SKM-1 (cell line): ENCODE results near the gene MEIG1.
A peak's percentile ranks its signal among the peaks of the same experiment; 100 is the strongest.
"Not testable (repeated sequence)": the region's sequence is repeated elsewhere in the genome, so short reads cannot be mapped to it uniquely, and the experiment has no call there.

Experiments
- DNase-seq: peaks from one replicate; lab custom pipeline; 2025; ENCODE audit not compliant: unreplicated experiment; lab: John Stamatoyannopoulos, UW

MEIG1 gene, protein sequence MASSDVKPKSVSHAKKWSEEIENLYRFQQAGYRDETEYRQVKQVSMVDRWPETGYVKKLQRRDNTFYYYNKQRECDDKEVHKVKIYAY

DNA sequence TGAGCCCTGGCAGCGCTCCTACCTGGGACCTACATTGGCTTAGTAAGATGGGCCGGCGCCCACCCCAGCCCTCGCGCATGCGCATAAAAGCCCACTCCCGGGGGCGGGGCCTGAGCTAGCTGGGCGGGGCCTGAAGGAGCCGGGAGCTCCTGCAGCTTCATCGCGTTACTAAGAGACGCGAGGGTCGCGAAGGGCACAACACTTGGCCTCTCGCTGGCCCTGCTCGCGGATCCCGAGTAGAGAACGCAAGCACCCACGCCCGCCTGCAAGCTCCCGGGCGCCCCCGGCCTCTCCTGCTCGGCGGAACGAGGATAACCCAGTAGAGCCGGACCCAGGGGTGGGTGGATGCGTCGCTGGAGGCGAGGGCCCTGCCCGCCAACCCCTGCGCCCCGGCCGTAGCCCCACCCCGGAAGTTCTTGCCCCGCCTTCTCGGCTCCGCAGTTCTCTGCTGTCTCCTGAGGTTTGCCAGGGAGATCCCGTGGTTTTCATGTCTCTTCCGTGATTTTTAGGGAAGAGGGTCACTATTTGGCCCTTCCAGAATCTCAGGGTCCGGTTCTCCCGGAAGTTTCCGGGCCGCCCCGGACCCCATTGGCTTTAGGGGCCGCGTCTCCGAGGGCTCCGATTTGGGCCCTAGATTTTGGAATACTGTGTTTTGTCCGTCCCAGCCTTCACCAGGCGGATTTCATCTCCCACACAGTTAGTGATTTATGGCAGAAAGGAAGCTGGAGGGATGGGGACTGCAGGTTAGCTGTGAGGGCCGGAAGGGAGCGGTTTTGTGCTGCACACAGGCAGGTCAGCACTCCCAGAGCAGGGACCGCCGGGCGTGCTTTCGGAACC lies at the start of gene MEIG1:
Gene MEIG1 (plus strand): TSS at position 168 of the 837 bp plus-strand sequence. CDS start 7,081 bp downstream, outside the sequence.
- peak; percentile 32 for DNase-seq

DNA sequence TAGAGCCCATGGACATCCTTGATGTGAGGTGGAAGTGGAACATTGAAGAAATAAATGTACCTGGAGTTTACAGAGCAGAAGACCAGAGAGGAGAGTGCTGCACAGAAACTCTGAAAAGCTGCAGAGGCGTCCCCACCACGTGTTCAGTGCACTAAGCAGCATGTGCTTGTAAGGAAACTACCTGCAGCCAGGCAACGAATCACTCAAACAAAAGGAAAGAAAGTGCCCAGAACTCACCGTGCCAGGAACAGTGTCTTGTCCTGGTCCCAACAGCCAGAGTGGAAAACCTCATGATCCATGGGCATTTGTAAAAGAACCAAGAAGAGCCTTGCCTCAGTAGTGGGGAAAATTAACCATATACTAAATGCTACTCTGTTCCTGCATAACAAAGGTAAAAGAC lies 48.2 kb upstream of the MEIG1 start:
- DNase-seq = no peak

DNA sequence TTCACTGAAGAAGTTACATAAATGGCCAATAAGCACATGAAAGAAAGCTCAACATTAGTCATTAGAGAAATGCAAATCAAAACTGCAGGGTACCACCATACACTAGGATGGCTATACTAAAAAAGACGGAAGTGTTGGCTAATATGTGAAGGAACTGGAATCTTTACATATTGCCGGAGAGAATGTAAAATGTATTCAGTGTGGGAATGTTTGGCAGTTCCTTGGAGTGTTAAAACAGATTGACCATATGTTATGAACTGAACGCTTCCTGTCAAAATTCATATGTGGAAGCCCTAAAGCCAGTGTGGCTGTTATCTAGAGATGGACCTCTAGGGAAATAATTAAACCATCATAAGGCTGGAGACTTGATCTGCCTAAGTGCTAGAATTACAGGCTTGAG lies 47.4 kb upstream of the MEIG1 start:
- no peak for DNase-seq

DNA sequence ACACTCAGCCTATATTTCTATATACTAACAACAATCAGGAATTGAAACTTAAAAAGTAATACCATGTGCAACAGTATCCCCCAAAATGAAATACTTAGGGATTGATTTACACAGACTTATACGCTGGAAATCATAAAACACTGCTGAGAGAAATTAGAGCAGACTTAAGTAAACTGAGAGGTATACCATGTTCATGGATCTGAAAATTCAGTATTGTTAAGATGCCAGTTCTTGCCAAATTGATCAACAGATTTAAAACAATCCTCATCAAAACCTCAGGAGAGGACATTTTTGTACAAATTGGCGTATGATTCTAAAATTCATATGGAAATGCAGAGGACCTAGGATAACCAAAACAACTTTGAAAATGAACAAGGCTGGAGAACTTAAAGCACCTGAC lies 42.6 kb upstream of the MEIG1 start:
- no peak for DNase-seq

DNA sequence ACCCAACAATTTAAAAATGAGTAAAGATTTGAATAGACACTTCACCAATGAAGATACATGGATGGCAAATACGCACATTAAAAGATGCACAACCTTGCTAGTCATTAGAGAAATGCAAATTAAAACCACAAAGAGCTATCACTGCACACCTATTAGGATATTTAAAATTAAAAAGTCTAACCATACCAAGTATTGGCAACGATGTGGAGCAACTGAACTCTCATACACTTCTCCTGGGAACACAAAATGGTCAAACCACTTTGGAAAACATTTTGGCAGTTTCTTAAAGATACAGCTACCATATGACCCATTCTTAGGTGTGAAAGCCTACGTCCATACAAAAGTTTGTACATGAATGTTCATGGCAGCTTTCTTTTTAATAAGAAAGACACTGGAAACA lies 41.4 kb upstream of the MEIG1 start:
- DNase-seq = no peak

DNA sequence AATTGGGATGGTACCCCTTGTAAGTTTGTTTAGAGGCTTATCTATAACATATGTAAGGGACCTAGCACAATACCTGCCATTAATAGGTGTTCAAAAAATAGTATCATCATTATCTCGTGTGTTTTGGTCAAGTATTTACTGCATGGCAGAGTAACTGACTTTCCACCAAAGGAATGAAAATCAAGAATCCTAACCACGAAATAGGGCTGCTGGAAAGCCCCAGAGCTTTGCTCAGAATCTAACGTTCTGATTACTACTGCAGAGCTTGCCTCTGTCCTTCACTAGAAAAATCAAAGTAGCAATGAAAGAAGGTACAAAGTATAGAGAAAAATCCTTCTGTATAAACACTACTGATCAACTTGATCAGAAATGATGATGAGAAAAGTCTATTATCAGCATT lies 40.2 kb upstream of the MEIG1 start:
- no peak for DNase-seq

DNA sequence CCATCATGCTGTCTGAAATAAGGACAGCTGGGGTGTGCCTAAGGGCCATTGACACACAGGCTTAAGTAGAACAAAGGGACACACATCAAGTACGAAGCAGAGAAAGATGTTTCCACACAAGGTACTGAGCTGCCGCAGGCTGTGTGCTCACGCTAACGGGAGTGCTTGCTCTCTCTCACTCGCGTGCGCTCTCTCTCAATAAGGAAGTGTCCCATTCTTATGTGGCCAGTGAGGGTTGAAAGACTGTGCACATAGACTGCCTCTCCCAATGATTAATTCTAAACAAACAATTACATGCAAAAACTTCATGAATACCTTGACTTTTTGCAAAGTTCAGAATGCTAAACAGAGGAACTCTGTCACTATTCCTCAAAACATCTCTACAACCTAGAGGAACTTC lies 35.2 kb upstream of the MEIG1 start:
- no peak for DNase-seq

DNA sequence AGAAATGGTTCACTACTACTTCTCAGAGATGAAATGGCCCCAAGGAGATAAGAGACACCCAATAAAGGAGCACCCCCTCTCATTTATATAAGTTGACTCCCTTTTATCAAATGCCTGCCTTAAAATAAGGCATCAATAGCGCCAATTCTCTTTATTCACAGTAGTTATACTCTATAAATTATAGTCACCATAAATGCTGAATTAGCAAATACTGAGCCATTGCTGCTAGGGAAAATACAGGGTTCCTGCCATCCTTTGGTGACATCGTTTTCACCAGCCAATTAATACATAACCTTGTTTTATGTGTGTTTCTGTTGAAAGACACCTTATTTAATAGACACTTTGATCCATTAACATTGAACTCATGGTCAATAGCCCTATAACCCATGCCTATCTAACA lies 33.9 kb upstream of the MEIG1 start:
- no peak for DNase-seq

DNA sequence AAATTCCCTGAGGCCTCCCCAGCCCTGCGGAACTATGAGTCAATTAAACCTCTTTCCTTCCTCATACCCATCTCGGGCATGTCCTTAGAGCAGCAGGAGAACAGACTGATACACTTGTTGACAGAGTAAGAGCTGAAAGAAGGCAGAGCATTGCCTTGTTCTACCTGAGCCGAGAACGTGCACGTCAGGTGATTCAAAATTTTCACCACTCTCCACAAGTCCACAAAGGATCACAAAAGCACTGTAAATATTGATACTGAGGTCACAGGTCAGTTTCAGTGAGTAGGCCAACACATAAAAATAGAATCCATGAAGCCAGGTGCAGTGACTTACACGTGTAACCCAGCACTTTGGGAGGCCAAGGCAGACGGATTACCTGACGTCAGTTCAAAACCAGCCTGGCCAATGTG lies 33.1 kb upstream of the MEIG1 start:
- DNase-seq = no peak

DNA sequence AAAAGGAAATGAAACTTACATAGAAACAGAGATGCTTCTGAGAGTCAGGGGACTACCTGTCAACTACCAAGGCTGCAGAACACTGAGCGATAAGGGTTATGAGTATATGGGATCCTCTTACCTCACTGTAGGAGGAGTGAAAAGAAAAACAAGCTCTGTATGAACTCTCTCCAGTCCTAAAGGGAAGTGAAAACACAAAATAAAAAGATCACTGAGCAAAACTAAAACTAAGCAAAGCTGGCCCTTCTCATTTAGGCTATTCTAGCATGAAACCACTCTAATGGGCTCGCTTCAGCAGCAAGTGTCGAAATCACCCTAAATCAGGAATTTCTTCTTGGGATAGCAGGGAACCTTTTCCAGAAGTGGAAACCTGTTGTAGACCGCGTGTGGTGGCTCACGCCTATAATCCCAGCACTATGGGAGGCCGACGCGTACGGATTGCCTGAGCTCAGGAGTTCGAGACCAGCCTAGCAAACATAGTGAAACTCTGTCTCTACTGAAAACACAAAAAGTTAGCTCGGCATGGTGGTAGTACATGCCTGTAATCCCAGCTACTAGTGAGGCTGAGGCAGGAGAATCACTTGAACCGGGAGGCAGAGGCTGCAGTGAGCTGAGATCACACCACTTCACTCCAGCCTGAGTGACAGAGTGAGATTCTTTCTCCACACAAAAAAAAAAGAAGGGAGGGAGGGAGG lies 32.3 kb upstream of the MEIG1 start:
- DNase-seq = no peak

DNA sequence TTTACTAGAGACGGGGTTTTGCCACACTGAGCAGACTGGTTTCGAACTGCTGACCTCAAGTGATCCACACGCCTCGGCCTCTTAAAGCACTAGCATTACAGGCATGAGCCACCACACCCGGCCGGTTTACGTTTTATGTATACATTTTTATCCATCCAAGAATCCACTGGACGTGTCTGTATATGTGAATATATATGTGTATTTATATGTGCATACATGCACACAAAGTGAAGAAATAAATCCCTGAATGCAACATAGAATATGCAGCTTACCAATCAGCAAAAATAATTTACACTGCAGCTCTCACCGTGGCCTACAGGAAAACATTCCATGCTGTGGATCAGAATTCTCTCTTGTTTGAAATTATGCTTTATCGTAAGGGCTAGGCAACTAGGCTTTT lies 28.6 kb upstream of the MEIG1 start:
- no peak for DNase-seq

DNA sequence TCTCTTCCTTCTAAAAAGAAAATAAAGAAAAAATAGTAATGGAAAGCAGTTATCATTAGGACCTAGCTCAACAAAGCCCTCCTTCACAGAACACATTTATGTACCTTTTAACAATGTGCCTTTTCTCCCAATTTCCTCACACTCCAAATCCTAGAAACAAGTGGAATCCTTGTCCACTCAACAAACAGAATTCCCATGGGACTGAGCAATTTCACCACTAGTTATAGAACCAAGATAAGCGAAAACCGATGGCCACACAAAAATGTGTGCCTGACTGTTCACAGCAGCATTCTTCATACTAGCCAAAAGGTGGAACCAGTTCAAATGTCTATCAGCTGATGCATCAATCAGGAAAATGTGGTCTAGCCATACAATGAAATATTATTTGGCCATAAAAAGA lies 22.6 kb upstream of the MEIG1 start:
- DNase-seq = no peak

DNA sequence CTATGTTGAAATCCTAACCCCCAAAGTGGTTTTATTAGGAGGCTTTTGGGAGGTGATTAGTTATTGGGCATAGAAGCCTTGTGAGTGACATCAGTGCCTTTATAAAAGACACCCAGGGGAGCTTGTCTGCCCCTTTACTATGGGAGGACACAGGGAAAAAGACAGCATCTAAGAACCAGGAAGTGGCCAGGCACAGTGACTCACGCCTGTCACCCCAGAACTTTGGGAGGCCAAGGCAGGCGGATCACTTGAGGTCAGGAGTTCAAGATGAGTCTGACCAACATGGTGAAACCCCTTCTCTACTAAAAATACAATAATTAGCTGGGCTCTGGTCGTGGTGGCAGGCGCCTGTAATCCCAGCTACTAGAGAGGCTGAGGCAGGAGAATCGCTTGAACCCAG lies 20.2 kb upstream of the MEIG1 start:
- not testable (repeated sequence) for DNase-seq

DNA sequence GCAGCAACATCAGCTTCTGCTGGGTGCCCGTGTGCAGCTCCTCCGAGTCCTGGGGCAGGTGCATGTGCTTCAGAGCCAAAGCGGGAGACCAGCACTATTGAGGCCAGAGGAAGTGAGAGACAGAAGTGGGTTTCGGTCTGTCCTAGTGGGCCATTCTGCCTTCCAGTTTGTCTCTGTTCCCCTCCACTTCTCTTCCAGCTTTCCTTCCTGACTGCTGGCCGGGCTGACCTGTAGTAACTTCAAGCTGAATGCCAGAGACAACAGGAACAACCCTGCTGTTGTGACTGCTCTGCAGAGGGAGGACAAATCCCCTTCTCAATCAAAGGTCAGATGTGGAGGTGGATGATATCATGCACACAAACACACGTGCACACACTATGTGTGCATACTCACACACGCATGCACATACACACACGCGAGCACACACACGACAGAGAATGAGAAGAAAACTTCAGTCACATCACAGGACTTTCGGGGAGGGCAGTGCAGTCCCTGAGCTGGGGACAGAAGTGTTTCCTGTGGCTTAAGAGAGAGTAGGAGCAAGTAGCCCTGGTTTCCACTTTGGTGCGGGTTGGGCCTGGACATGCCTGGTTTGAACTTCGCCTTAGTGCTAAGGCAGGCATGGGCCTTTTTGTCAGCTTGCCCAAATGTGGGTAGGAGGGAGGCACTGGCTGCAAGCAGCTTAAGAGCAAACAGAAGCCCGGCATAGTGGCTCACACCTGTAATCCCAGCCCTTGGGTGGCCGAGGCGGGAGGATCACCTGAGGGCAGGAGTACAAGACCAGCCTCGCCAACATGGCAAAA lies 16.8 kb upstream of the MEIG1 start:
- not testable (repeated sequence) for DNase-seq

DNA sequence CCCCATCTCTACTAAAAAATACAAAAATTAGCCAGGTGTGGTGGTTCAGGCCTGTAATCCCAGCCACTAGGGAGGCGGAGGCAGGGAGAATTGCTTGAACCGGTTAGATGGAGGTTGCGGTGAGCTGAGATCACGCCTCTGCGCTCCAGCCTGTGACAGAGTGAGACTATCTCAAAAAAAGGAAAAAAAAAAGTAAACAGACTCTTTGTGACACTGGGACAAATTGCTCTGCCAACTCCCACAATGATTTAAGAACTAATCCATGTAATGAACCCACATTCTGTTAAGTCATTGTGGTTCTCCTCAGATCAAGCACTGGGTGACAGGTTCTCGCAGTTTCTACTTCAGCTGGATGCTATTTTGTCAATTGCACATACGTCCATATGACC lies 16.2 kb upstream of the MEIG1 start:
- DNase-seq = not testable (repeated sequence)

DNA sequence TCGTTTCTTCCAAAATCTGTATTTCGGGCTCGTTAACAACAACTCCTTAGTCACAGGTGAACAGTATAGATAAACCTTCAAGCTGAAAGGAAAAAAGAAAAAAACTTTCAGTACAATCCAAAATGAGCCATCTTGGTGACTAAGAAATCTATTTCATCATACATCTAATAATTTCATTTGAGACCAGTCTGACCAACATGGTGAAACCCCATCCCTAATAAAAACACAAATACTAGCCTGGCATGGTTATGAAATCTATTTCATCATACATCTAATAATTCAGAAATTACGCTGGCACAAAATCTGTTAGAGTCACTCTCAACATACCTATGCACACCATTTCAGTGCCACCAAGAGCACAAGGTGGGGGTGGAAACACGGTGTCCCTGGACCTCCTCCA lies 14.1 kb upstream of the MEIG1 start:
- no peak for DNase-seq

DNA sequence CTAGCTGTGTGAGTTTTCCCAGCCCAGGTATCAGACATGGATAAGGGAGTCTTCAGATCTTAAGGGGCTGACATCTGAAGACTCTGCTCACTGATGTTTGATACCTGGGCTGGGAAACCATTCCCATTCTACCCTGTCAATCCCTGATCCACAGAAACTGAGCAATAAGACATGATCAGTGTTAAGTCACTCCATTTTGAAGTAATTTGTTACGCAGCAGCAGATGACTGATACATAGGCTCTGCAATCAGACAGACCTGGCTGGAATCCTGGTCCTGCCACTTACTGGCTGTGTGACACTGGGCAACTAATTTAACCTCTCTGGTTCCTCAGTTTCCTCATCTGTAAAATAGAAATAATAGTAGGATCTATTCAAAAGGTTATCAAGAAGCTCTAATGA lies 11.9 kb upstream of the MEIG1 start:
- no peak for DNase-seq

DNA sequence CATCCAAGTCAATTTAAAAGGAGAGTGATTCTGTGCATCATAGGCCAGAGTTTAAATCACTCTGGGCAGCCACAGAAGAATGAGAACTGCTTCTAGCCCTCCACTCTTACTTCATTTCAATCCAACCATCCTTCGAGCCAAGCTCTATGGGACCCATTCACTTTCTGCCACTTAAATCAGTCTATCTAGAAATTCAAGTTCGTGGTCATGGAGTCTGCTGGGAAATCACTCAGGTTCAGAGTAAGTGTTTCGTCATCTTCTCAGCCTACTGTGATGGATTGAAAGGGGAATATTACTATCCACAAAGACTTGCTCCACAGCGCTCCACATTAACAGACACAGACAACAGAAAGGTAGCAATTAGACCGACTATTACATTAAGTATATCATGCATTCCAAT lies 9.9 kb upstream of the MEIG1 start:
- no peak for DNase-seq

DNA sequence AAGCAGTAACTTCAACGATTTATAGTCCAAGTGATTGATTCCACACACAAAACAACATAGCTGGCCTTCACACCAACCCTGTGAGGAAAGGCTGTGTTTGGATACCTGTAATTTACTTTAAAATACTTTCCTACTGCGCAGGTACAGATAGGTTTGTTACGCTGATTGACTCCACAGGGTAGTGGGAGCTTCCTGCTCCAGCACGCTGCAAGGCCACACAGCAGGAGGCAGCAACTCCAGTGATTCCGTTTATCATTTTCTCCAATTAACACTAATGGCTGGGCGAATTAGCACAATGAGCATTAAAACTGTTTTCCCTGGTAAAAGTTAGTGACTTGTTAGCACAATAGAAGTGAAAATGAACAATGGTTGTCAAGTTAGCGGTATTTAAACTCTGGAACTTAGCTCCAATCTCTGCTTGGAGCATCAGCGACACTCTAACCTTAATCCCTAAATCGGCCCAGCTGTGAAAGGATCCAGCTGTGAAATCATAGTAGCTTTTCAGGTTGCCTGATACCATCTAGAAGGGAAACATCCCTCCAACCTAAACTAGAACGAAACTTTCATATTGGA lies 6.3 kb upstream of the MEIG1 start:
- no peak for DNase-seq

DNA sequence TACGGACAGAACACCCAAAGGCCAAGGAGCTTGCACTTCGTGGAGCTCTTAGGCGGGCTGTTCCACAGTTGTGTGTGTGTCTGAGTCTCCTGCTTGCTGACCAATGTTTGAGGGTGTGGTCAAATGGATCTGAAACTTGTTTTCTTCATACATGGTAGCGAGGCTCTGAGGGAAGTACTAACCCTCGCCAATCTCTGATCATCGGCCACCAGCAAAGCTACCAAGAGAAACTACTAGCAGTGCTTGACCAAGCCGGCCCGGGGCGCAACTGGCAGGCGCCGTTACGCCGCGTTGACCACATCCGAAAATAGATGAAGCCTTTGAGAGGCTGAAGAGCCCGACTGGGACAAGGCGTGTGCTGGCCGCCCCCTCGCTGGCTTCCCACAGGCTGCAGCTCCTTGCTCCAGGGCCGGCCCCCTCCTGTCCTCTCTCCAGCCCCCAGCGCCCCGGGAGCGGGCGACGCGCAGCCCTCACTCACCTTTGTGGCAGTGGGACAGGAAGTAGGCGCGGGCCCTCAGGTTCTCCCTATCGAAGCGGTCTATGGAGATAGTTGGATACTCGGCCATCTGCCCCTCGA lies 5.7 kb upstream of the MEIG1 start:
- no peak for DNase-seq
